ENCODE results near the gene RAI2. TPM values are rescaled to one million over a fixed set of nuclear protein-coding genes. Genes with fewer than 3 reads are reported as not detected.

RAI2 gene
- total RNA-seq, 3 donors from 2014 or later = 3.6 to 20.7 (median 4.7) TPM

GRCh38 chrX:17769701-17770269 lies 91.3 kb downstream of the RAI2 start:
- Histone ChIP-seq H3K4me1 (ENCODE audit: low read depth) (no peaks in the 10 kb centered on the region), H3K9me3 (no peaks in the 10 kb centered on the region), H3K4me3 (no peak overlapping the region), H3K36me3 (ENCODE audit: low read depth) (no peaks in the 10 kb centered on the region)
- TF ChIP-seq, protein P1, sequence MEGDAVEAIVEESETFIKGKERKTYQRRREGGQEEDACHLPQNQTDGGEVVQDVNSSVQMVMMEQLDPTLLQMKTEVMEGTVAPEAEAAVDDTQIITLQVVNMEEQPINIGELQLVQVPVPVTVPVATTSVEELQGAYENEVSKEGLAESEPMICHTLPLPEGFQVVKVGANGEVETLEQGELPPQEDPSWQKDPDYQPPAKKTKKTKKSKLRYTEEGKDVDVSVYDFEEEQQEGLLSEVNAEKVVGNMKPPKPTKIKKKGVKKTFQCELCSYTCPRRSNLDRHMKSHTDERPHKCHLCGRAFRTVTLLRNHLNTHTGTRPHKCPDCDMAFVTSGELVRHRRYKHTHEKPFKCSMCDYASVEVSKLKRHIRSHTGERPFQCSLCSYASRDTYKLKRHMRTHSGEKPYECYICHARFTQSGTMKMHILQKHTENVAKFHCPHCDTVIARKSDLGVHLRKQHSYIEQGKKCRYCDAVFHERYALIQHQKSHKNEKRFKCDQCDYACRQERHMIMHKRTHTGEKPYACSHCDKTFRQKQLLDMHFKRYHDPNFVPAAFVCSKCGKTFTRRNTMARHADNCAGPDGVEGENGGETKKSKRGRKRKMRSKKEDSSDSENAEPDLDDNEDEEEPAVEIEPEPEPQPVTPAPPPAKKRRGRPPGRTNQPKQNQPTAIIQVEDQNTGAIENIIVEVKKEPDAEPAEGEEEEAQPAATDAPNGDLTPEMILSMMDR (IDR thresholded peaks at IDR 0.05) = no peak
- DNase-seq = no peak
- intact Hi-C loops (cut with DNase I, micrococcal nuclease) = no loop called here
- no peak for ATAC-seq

- Histone ChIP-seq H3K4me1 (ENCODE audit: low read depth) (no peaks in the 10 kb centered on the region), H3K9me3 (no peaks in the 10 kb centered on the region), H3K4me3 (no peak overlapping the region), H3K36me3 (ENCODE audit: low read depth) (no peaks in the 10 kb centered on the region)
- intact Hi-C loops (cut with DNase I, micrococcal nuclease) = no loop called here
- DNase-seq = no peak
- ATAC-seq = no peak
- TF ChIP-seq, protein P1 (IDR thresholded peaks at IDR 0.05) = no peak
Observed at GRCh38 chrX:17768997-17769396, 92.1 kb downstream of the RAI2 start.

GRCh38 chrX:17767734-17768133 lies 93.4 kb downstream of the RAI2 start:
- Histone ChIP-seq H3K4me1 (ENCODE audit: low read depth) (no peaks in the 10 kb centered on the region), H3K36me3 (ENCODE audit: low read depth) (no peaks in the 10 kb centered on the region), H3K9me3 (no peaks in the 10 kb centered on the region), H3K4me3 (no peak overlapping the region)
- DNase-seq = no peak
- intact Hi-C loops (cut with DNase I, micrococcal nuclease) = no loop called here
- no peak for ATAC-seq
- TF ChIP-seq, protein P1 (IDR thresholded peaks at IDR 0.05) = no peak

GRCh38 chrX:17759990-17760389 lies 101.1 kb downstream of the RAI2 start:
- ATAC-seq = no peak
- Histone ChIP-seq H3K4me1 (ENCODE audit: low read depth) (no peaks in the 10 kb centered on the region), H3K9me3 (no peaks in the 10 kb centered on the region), H3K4me3 (no peak overlapping the region), H3K36me3 (ENCODE audit: low read depth) (no peaks in the 10 kb centered on the region)
- TF ChIP-seq, protein P1 (IDR thresholded peaks at IDR 0.05) = no peak
- no peak for DNase-seq
- intact Hi-C loops (cut with DNase I, micrococcal nuclease) = no loop called here

DNA sequence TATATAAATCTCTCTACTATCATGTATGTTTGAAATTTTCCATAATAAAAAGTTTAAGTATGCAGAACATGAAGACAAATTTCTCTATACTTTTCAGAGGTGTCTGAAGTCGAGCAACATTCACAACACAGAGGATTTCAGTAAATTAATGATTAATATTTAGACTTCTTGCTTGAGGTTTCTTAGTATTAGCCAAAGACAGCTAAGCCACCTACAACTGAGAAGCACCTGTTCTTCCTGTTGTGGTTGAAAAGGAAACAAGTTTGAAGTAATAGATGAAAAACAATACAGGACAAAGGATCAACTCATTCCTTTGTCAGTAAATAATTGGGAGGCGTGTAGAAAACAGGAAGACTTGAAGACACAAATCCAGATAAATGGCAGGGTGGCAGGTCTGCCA lies 102.7 kb downstream of the RAI2 start:
- intact Hi-C loops (cut with DNase I, micrococcal nuclease) = no loop called here
- no peaks in the 10 kb centered on the region for H3K4me1 ChIP-seq (ENCODE audit: low read depth)
- TF ChIP-seq, protein P1 (IDR thresholded peaks at IDR 0.05) = no peak
- H3K4me3 ChIP-seq = no peak overlapping the region
- ATAC-seq (no peak), DNase-seq (no peak)
- no peaks in the 10 kb centered on the region for H3K36me3 ChIP-seq (ENCODE audit: low read depth)
- no peaks in the 10 kb centered on the region for H3K9me3 ChIP-seq

DNA sequence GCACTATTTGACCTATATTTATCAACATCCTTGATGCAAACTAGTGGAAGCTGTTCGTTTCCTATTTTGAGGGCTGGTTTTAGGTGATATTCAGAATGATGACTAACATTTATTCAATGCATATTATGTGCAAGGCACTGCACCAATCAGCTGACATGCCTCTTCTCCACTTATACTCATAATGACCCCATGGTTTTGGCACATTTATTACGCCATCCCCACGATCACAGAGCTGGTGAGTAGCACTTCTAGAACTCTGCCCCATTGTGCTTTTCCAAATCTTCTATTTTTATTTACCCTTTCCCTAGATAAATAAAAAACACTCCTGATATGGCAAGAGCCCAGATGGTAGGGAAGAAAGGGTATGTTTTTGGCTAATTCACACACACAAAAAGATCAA lies 110.7 kb downstream of the RAI2 start:
- H3K4me3 ChIP-seq = no peak overlapping the region
- H3K9me3 ChIP-seq = no peaks in the 10 kb centered on the region
- no peak for DNase-seq
- TF ChIP-seq, protein P1 (IDR thresholded peaks at IDR 0.05) = no peak
- no peaks in the 10 kb centered on the region for H3K4me1 ChIP-seq (ENCODE audit: low read depth)
- intact Hi-C loops (cut with DNase I, micrococcal nuclease) = no loop called here
- no peak for ATAC-seq
- H3K36me3 ChIP-seq (ENCODE audit: low read depth) = no peaks in the 10 kb centered on the region
